ENCODE data around the gene OVCA2.
A peak's percentile ranks its signal among the peaks of the same experiment; 100 is the strongest.

OVCA2 gene

DNA sequence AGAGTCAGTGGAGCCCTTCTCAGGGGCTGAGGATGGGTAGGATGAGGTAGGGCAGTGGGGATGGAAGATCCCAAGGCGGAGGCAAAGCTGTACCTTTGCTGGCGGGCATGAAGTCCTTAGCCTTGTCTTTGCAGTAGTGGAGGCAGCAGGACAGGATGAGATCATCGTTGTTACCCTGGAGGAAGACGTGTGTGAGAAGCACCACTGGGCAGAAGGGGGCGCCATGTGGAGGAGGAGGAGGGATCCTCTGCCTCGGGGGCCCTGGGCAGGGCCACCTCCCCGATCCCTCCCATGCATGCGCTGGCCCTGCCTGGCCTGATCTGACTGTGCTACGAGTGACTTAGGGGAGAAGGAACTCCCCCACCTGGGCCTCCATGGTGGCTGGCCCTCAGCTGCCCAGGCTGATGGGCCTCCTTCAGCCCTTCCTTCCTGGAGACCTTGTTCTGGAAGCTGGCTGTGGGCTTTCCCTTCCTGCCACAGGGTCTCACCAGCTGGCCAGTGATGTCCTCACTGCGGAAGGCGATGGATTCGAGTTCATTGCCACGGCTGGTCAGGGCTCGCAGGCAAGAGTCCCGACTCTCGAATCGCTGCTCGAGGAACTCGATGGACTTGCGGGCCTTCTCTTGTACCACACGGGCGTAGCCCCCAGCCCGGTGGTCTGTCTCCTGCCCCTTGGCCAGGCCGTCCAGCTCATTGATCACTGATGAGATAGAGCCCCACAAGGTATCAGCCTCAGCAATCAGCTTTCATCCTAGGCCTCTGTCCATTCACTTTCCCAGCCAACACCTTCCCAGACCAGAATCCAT is 23.4 kb downstream of the OVCA2 start (continued):
- TF ChIP-seq ZNF48 (tag by site-specific recombination; IDR thresholded peaks at IDR 0.05) (no peak), SALL2 (tag by site-specific recombination; IDR thresholded peaks at IDR 0.05; ENCODE audit: borderline replicate concordance) (no peak), MEIS1 (CRISPR knock-in tag; IDR thresholded peaks at IDR 0.05; ENCODE audit: borderline replicate concordance) (no peak), ZNF324 (tag by site-specific recombination; IDR thresholded peaks at IDR 0.05) (peak; percentile 73; the same call in 1 of the 2 replicates), ZNF600 (tag by site-specific recombination; IDR thresholded peaks at IDR 0.05) (peak; percentile 88), ZNF76 (tag by site-specific recombination; IDR thresholded peaks at IDR 0.05; ENCODE audit: borderline replicate concordance, low read depth) (no peak), ZNF548 (tag by site-specific recombination; IDR thresholded peaks at IDR 0.05) (no peak), ZBTB17 (tag by site-specific recombination; IDR thresholded peaks at IDR 0.05) (peak; percentile 77), ZFP41 (tag by site-specific recombination; IDR thresholded peaks at IDR 0.05; ENCODE audit: borderline replicate concordance) (no peak), ZNF23 (tag by site-specific recombination; IDR thresholded peaks at IDR 0.05; ENCODE audit: borderline replicate concordance) (no peak), ZSCAN23 (tag by site-specific recombination; IDR thresholded peaks at IDR 0.05) (0 out of 2 replicates have a peak, but pooled peaks have one; percentile 34), ZNF248 (tag by site-specific recombination; IDR thresholded peaks at IDR 0.05) (no peak), ZNF843 (tag by site-specific recombination; IDR thresholded peaks at IDR 0.05) (no peak), ZNF394 (tag by site-specific recombination; IDR thresholded peaks at IDR 0.05; ENCODE audit: borderline replicate concordance) (no peak), BCL11A (tag by site-specific recombination; IDR thresholded peaks at IDR 0.05; ENCODE audit: low read depth) (no peak), ZNF626 (tag by site-specific recombination; IDR thresholded peaks at IDR 0.05) (no peak), SCRT1 (tag by site-specific recombination; IDR thresholded peaks at IDR 0.05; ENCODE audit: borderline replicate concordance) (no peak), EGR2 (tag by site-specific recombination; IDR thresholded peaks at IDR 0.05; ENCODE audit: low read depth) (no peak), ZNF16 (tag by site-specific recombination; IDR thresholded peaks at IDR 0.05; ENCODE audit: low read depth) (no peak), KLF8 (tag by site-specific recombination; IDR thresholded peaks at IDR 0.05) (peak; percentile 62; the same call in 1 of the 2 replicates), KLF9 (tag by site-specific recombination; IDR thresholded peaks at IDR 0.05; ENCODE audit: low read depth) (peak; percentile 29; the same call in 1 of the 2 replicates), ZNF223 (tag by site-specific recombination; IDR thresholded peaks at IDR 0.05) (no peak), ZNF530 (tag by site-specific recombination; IDR thresholded peaks at IDR 0.05; ENCODE audit: low read depth) (no peak), ZNF521 (tag by site-specific recombination; IDR thresholded peaks at IDR 0.05) (no peak), ZNF596 (tag by site-specific recombination; IDR thresholded peaks at IDR 0.05) (no peak), ZNF518A (tag by site-specific recombination; conservative IDR thresholded peaks at IDR 0.05; ENCODE audit: low read depth) (no peak), KLF10 (tag by site-specific recombination; IDR thresholded peaks at IDR 0.05) (no peak), KLF7 (tag by site-specific recombination; IDR thresholded peaks at IDR 0.05; ENCODE audit: borderline replicate concordance) (no peak), ZNF10 (tag by site-specific recombination; IDR thresholded peaks at IDR 0.05) (no peak)
- TF ChIP-seq, protein P1, sequence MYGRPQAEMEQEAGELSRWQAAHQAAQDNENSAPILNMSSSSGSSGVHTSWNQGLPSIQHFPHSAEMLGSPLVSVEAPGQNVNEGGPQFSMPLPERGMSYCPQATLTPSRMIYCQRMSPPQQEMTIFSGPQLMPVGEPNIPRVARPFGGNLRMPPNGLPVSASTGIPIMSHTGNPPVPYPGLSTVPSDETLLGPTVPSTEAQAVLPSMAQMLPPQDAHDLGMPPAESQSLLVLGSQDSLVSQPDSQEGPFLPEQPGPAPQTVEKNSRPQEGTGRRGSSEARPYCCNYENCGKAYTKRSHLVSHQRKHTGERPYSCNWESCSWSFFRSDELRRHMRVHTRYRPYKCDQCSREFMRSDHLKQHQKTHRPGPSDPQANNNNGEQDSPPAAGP (tag by site-specific recombination; IDR thresholded peaks at IDR 0.05), result peak; percentile 86; the same call in 1 of the 2 replicates
- TF ChIP-seq, protein P2, sequence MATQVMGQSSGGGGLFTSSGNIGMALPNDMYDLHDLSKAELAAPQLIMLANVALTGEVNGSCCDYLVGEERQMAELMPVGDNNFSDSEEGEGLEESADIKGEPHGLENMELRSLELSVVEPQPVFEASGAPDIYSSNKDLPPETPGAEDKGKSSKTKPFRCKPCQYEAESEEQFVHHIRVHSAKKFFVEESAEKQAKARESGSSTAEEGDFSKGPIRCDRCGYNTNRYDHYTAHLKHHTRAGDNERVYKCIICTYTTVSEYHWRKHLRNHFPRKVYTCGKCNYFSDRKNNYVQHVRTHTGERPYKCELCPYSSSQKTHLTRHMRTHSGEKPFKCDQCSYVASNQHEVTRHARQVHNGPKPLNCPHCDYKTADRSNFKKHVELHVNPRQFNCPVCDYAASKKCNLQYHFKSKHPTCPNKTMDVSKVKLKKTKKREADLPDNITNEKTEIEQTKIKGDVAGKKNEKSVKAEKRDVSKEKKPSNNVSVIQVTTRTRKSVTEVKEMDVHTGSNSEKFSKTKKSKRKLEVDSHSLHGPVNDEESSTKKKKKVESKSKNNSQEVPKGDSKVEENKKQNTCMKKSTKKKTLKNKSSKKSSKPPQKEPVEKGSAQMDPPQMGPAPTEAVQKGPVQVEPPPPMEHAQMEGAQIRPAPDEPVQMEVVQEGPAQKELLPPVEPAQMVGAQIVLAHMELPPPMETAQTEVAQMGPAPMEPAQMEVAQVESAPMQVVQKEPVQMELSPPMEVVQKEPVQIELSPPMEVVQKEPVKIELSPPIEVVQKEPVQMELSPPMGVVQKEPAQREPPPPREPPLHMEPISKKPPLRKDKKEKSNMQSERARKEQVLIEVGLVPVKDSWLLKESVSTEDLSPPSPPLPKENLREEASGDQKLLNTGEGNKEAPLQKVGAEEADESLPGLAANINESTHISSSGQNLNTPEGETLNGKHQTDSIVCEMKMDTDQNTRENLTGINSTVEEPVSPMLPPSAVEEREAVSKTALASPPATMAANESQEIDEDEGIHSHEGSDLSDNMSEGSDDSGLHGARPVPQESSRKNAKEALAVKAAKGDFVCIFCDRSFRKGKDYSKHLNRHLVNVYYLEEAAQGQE (tag by site-specific recombination; IDR thresholded peaks at IDR 0.05), result no peak
